Fibroblast of upper back skin (primary cell): ENCODE results near the gene UFSP2.

ENCODE experiments used
- DNase-seq: peaks from one replicate; pipeline ENCODE4 v3.0.0-alpha.2; 2013

UFSP2 gene

DNA sequence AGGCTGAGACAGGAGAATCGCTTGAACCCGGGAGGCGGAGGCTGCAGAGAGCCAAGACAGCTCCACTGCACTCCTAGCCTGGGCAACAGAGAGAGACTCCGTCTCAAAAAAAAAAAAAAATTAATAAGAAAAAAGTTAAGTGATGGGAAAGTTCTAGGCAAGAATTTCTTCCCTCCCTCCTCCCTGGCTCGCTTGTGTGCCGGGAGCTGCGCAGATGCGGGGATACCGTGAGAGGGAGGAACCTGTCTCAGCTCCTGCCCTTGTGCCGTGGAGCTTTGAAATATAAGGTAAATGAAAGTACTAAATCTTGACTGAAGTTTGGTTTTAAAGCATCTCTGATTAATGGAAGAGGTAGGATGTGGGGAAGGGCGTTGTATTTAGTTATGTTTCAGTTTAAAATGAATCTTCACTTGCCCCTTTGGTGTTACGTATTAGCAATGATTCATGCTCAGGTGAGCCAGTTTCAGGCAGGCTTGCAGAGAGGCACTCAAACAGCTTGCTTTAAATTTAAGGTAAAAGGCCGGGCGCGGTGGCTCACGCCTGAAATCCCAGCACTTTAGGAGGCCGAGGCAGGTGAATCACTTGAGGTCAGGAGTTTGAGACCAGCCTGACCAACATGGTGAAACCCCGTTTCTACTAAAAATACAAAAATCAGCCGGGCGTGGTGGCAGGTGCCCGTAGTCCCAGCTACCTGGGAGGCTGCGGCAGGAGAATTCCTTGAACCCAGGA is 1.4 kb upstream of the UFSP2 start:
- no peak for DNase-seq

DNA sequence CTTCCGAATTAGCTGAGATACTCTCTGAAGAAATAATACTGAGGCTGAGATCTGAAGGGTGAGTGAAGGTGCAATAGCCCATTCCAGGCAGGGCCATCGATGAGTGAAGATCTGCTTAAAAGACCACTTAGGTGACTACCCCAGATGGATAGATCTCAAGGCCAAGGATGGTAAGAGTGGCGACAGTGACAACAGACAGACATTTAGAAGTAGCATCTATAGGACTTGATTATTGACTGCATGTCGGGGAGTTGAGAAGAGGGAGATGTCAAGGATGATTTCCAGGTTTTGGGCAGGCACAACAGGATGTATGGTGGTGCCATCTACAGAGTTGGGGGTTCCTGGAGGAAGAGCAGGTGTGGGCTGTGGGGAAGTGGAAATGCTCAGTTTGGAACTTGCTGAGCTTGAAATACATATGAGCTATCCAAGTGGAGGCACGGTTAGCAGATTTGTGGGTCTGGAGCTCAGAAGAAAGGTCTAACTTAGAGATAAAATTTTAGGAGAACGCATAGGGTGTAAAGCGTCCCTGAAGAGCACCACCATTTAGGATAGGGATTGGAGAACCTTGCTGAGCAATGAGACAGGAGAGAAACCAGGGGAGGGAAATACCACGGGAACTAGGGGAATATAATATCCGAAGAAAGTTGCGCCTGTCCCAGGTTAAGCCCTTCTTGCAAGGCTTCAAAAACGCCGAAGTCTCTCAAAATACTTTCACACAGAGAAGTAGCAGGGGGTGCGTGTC is 688 bp downstream of the UFSP2 start:
- no peak for DNase-seq

- DNase-seq = peak; percentile 74
These were observed 4.2 kb downstream of the UFSP2 start for GRCh38 chr4:185421366-185422124.

GRCh38 chr4:185416955-185417354 is 8.8 kb downstream of the UFSP2 start:
- no peak for DNase-seq

GRCh38 chr4:185412412-185412811 is 13.4 kb downstream of the UFSP2 start:
- DNase-seq = no peak

DNA sequence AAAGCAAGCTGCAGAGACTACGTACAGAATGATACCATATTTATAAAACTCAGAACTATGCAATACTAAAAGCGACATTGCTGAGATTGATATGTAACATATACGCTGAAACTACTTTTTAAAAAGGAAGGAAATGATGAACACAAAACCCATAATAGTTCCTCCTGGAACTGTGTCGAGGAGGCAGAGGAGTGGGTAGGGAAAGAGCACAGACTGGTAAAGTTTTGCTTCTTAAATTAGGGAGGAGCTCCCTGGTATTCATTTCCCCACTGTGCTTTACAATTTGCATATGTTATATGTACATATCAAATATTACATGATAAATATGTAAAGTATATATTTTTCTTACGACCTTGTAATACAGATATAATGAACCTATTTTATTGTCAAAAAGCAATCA is 13.9 kb downstream of the UFSP2 start:
- no peak for DNase-seq

DNA sequence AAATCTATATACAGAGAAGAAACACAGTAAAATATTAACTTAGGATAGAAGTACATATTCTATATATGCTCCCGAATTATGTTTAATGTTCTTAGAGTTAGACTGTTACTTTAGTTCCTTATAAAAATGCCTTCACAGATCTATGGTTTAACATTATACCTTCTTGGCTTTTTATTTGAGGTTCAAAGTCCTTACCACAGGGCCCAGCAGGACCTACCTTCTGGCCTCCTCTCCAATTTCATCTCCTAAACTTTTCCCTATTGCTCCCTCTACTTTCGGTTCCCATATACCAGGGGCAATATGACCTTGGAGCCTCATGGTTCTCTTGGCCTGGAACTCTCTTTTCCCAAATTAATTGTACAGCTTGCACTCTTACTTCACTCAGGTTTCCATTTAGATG is 17.3 kb downstream of the UFSP2 start:
- DNase-seq = no peak

DNA sequence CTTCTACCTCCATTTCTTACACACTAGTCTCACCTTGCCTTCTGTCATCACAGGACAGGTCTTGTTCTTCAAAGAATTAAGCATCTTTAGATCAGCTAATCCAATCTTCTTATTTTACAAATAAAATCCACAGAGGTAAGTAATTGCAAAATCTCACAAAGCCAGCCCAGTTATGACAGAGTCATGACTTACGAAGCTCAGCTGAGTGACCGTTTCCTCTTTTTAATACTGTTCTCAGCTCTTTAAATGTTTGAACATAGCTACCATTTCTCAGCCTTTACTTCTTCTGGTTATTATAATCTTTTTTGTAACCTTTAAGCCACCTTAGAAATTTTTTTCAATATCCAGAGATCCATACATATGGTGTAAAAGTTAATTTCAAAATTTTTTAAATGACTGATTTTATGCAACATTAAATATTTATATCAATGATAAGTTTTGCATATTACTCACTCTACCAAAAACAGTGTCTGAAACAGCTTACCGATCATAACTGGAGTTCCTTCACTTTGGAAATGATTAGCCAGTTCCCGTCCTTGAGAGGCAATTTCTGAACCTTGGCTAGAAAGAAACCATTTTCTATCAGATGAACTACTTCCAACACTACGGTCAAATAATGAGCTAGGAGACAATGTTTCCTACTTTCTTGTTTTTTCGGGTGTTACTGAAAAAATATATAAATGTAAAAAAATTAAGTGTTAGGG is 20.3 kb downstream of the UFSP2 start:
- no peak for DNase-seq

- DNase-seq = no peak
These were observed 21.7 kb downstream of the UFSP2 start for GRCh38 chr4:185404031-185404430.

DNA sequence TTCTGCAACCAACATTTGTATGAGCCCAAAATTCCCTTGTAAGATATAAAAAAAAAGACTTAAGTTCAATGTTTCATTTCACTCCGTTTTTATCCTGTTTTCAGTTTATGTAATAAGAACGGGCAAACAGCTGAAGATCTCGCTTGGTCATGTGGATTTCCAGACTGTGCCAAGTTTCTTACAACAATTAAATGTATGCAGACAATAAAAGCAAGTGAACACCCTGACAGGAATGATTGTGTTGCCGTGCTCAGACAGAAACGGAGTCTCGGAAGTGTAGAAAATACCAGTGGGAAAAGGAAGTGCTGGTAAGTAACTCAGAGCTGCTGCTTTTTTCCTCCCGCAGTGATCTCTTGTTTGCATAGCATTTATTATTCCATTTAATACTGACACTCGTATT is 26.3 kb downstream of the UFSP2 start:
- no peak for DNase-seq

- no peak for DNase-seq
These were observed 27.1 kb downstream of the UFSP2 start for GRCh38 chr4:185398618-185399017.

DNA sequence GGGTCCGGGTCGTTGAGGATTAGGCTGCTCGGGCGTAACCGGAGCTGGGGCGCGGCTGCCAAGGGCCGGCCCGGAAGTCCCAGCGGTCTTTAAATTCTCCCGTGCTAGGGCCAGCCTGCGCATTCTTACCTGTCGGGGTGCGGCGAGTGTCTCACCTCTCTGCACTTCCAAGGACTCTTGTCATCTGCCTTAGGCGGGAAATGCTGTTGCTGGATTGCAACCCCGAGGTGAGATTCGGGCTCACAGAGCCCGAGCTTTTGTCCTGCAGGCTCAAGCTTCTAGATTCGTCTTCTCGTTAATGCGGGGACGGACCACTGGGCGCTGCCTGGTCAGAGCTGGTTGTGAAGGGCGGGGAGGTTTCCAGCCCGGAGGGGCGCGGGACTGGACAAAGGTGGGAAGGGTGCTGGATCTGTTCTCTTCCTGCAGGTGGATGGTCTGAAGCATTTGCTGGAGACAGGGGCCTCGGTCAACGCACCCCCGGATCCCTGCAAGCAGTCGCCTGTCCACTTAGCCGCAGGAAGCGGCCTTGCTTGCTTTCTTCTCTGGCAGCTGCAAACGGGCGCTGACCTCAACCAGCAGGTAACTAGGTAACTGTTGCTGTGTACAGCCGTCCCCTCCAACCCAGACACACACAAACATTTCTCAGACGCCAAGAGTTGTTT is 28.9 kb downstream of the UFSP2 start, which contains the start of gene ANKRD37:
Gene ANKRD37 (plus strand): TSS at position 118 of the 662 bp plus-strand sequence. CDS start 83 bp downstream, at position 201.
- DNase-seq = peak; percentile 12

GRCh38 chr4:185395956-185396723 is 29.6 kb downstream of the UFSP2 start:
- peak; percentile 98 for DNase-seq

- no peak for DNase-seq
These were observed 30.4 kb downstream of the UFSP2 start, which contains the start of gene LRP2BP for GRCh38 chr4:185395238-185395955. Gene LRP2BP, minus strand, starts transcription at chr4:185395924. Its CDS starts 17,738 bp downstream, at chr4:185378186.

- peak; percentile 11 for DNase-seq
These were observed 31.1 kb downstream of the UFSP2 start for GRCh38 chr4:185394568-185395237.

DNA sequence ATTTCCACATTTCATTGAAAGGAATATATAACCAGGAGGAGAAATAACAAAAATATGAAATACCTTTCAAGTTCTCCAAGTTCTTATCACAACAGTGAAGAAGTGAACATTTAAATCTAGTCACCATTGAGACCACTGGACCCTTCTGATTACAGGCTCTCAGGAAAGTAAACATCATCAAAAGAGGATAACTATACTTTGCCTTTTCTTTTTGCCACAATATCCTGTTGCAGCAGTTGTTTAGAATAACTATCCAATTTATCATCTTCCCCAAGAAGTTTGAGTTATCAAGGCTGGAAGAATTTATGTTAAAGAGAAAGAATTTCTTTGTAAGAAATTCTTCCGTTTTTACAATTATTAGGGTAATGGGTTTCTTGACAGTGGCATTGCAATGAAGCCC is 33.6 kb downstream of the UFSP2 start:
- no peak for DNase-seq

GRCh38 chr4:185390941-185391340 is 34.8 kb downstream of the UFSP2 start:
- no peak for DNase-seq

GRCh38 chr4:185387957-185388356 is 37.8 kb downstream of the UFSP2 start:
- DNase-seq = no peak

DNA sequence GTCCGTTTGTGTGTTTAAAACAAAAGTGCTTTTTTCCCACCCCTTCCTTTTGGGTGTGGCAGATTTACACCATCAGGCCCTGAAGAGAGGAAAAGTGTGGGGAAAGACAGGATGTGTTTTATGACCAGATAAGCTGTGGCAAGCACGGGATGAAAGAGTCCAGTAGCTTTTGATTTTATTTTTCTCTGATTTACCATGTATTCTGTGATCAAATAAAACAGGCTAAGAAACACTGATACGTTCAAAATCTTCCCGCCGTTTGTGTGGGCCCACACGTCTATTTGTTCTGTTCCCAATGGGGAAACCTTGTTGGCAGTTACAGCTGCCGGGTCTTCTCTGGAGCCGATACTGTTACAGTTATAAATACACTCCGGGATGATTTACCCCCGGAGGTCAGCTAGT is 40.8 kb downstream of the UFSP2 start:
- peak; percentile 7 for DNase-seq

GRCh38 chr4:185384061-185384460 is 41.7 kb downstream of the UFSP2 start:
- no peak for DNase-seq
